ENCODE results near the gene CAMTA1.

The CAMTA1 gene

DNA sequence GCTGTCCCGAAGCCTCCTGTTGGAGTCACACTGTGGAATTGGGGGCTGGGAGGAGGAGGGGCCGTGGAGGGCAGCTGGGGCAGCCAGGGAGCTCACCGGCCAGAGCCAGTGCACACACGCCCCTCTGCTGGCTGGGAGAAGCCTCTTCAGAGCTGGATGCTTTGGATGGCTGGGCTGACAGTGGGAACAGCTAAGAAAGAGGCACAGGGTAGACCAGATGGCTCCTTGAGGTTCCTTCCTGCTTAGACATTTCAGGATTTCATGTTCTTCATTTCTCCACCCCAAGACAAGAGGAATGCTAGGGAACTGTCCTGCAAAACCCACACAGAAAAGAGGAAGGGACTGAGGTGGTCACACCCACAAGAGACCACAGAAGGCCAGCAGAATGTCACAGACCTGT lies 731.1 kb downstream of the CAMTA1 start:
- DNase-seq: no peak

DNA sequence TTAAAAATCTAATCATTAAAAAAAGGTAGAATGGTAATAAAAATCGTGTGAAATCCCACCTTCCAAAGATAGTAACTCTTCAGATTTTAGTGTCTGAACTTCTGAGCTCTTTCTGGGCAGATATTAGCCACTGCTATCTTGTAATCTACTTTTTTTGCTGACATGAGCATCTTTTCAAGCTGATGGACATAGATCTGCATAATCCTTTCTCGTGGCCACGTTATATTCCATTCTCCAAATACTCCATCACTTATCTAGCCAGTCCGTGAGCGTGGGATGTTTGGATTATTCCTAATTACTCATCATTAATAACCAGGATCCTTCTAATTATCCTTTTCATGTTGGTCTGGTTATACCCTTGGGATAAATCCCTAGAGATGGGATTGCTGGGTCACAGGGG lies 731.7 kb downstream of the CAMTA1 start:
- no peak for DNase-seq

DNA sequence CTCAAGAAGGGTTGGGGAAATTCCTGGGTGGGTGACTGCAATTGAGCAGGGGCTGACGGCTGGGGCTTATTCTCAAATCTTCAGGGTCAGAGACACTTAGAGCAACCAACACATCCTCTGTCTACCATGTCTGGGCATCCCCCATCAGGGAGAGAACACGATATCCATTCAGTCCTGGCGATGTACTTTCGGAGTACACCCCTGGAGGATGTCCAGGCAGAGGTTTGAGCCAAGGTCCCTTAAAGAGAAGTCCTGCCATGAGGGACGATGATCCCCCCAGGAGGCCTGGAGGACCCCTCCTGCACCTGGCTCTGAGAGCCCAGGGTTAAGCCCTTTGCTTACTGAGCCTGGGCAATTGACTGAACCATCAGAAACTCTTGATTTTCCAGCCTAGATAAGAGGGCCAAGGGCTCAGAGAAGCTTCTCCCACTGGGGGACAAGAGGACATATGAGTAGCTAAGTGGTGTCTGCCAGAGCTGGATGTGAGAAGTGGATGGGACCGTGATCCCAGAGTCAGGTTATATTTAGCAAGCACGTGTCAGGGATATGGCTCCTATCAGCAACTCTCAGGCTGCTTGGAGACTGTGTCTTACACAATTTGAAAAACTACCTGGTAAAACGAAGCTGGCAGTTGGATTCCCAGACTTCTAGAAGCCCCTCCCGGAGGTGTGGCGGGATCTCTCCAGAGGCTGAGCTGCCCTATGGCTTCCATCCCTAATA lies 732.5 kb downstream of the CAMTA1 start:
- DNase-seq: no peak

DNA sequence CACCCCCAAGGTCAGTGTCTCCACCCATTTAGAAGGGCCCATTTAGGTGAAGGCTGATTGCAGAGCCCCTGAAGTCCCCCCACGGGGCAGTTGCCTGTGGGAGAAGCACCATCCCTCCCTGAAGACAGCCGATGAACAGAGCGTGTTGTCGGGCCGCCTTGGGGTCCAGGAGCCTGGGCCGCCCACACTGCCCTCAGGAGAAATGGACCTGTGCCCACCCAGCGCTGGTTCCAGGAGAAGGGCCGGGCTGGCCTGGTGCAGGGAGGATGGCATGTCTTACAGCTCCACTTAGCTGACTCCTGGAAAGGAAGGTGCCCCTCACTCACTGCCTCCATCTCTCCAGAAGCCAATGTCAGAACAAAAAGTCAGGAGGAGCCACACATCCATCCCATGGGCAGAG lies 733.2 kb downstream of the CAMTA1 start:
- no peak for DNase-seq

DNA sequence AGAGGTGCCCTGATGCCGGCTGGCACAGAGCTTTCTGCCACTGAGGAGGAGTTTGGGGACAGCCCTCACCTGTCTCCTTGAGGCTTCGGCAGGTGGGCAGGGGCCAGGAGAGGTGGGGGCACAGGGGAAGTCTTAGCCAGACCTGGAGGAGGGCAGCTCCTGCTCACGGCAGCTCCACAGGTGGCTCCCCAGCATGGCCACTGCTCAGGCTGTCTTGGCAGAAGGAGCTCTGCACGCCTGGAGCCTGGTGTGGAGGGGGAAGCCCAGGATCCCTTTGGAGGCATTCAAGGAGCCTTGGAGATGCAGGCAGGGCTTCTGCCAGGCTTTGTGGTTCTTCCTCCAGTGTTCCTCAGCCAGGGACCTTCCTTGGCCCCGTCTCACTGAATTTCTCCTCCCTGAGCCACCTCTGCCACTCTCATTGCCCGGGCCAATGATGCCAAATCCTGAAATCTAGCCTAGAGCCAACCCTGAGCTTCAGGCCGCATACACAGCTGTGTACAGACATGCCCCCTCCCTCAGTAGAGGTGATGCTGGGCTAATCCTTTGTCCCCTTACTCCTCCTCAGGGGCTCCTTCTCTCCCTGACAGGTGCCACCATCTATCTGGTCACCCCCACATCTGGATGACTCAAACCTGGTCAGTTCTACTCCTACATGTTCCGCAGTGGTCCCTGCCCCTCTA lies 734.1 kb downstream of the CAMTA1 start:
- no peak for DNase-seq

DNA sequence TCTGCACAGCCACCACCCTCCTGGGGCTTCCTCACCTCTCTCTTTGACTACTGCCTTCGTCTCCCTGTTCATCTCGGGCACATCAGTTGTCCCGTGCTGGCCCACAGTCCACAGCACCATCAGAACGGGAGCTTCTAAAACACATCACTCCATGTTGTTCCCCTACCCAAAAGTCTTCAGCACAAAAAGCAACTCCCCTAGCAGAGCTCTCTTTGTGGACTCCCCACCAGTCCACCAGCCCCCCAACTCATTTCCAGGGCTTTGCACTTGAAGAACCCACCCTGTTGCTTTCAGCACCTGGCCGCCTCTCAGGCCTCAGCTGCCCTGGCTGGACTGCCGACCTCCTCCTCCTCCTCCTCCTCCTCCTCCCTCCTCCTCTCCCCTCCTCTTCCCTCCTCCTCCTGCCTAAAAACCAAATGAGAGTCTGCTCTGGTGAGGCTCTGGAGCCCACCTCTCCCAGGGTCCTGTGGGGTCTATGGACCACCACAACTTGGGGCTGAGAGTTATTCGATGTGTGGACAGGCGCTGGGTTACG lies 734.7 kb downstream of the CAMTA1 start:
- DNase-seq: no peak

DNA sequence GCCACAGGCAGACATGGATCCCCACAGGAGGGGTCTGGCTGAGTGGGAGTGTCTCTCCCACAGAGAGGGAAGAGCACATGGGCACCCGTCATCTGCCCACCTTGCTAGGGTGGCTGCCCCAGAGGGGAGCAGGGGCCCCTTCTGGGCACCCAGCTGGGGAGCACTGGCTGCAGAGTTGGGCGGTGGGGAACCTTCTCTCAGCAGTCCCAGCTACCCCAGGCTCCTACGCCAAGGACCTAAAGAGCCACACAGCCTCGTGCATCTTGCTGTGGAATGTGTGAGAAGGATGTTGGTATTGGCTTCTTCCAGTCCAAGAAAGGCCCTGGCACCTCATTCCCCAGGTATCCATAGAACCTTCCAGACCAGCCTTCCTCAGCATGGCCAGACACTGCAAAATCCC lies 735.2 kb downstream of the CAMTA1 start:
- no peak for DNase-seq

DNA sequence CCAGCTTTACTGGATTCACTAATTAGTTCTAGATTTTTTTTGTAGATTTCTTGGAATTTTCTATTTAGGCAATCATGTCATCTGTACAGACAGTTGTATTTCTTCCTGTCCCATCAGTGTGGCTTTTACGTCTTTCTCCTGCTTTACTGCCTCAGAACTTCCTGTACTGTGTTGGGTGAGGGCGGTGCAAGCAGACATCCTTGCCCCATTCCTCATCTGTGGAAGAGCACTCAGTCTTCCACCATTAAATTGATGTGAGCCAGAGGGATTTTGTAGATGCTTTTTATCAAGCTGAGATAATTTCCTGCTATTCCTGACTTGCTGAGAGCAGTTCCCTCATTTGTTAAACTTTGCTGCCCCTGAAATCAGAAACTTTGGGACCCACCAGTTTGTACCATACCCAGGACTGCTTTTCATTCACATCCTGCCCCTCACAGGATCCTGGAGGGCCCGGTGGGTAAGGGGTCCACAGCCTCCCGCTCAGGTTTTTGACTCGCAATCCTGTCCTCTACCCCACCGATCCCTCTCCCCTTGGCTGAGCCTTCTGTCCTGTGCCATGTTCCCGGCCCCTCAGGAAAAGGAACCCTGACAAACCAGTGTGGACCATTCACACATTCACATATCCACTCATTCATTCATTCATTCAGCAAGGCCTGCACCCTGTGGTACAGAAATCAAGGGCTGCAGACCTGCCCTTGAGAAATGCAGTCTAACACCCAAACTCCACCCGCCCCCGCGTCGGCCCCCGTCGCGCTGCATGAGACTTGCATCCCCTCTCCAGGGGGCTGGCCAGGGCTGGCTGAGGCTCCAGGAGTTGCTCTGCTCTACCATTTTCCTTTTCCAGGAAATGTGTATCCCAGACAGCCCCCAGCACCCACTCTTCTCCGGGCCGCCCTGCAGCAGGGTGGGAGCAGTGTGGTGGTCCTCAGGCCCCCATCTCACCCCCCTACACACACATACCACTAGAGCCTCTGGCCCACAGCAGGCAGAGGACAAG lies 739.4 kb downstream of the CAMTA1 start:
- no peak for DNase-seq

DNA sequence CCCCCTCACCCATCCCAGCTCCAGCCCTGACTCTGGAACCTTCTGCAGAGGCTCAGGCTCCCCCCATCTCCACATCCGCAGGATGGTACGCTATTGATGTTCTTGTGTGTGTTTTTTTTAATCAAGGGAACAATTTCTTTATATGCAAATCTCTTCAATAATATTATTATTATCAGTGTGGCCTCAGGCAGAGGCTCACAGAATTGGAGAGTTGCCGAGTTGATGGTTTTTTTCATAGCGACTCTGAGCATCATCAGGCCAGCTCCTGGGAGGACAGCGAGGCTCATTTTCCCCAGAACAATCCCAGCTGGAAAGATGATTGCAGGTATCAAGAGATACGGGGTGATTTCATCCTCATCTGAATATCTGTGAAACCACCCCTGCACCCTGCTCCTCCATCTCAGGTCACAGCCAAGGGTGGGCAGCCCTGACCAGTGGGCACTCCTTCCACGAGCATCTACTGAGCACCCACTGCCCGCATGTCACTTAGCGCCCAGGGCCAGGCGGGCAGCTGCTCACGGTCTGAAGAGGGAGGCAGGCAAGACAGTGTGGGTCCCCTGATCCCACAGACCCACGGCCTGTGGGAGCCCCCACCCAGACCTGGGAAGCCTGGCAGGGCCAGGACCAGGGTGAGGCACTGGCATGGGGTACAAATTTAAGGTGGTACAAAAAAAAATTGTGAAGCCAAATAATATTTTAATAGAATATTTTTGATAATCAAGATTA lies 740.2 kb downstream of the CAMTA1 start:
- DNase-seq: no peak

DNA sequence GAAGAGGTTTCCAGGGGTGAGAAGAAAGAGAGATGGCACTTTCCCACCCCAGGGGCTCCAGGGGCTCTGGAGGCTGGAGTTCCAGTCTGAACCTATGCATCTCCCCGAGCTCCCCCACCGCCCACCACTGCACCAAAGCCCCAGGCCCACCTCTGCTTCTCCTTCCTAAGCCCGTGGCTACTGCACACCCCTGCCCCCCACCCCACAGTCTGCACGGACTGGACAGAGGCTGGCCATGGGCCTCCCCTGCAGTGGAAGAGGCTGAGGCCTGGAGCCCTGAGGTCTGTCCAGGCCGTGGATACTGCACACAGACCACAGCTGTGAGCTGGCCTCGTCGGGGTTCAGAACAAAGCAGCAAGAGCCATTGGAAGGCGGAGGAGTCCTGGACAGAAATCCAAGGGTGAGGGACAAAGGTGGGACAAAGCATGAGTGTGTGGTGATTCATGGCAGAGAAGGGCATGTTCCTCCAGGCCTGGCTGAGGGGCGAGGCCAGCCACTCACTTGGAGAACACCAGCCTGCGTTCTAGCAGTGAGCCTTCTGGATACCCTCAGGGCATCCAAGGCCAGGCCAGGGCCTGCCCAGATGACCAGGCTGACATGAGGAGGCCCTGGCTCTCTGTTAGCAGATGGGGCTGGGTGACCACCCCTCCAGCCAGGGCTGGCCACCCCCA lies 741.1 kb downstream of the CAMTA1 start:
- DNase-seq: no peak

DNA sequence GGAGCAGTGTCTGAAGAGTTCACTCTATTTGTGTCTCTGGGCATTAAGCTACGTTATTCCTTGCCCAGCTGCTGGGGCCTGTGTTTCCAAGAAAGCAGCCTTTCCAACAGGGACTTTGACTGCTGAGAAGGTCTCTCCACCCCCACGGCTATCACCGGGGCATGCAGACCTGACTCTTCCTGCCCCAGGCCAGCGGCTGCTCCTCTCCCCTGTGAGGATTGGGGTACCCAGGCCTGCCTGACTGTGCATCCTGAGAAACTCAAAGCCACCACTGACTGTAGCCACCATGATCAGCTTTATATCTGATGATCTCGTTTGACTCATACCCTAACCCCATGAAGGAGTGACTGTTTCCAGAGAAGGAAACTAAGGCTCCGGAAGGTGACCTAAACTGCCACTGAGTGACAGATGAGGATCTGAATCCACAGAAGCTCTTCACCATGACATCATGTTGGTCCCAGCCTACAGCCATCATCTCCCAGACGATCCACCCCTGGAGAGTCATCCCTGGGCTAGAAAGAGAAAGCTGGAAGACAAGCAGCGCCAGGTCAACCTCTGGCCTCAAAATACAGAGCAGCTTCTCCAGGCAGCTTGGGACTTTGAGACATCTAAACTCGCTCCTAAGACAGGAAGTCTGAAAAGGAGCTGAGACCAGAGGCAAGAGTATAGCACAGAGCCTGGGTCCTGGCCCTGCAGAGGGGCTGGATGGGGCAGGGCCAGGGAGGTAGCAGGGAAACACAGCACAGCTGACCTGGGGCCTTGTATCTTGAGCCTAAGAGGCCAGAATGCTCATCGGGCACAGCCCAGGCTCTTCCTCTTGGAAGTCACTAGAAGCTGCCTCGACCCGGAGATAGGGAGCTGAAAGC lies 741.8 kb downstream of the CAMTA1 start:
- DNase-seq: no peak

DNA sequence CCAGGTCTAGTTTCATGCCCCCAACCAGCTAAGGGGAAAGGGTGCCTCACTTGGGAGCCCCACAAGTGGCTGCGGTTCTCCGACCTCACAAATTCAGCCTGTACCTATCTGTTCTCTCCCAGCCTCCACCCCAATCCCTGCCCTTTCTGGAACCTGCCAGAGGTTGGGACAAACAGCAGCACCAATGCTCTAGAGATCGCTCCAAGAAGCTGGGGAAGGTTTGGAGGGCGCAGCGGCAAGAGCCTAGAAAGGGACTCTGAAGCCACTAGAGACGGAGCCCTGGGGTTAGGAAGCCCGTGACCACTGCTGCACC lies 742.4 kb downstream of the CAMTA1 start:
- no peak for DNase-seq

DNA sequence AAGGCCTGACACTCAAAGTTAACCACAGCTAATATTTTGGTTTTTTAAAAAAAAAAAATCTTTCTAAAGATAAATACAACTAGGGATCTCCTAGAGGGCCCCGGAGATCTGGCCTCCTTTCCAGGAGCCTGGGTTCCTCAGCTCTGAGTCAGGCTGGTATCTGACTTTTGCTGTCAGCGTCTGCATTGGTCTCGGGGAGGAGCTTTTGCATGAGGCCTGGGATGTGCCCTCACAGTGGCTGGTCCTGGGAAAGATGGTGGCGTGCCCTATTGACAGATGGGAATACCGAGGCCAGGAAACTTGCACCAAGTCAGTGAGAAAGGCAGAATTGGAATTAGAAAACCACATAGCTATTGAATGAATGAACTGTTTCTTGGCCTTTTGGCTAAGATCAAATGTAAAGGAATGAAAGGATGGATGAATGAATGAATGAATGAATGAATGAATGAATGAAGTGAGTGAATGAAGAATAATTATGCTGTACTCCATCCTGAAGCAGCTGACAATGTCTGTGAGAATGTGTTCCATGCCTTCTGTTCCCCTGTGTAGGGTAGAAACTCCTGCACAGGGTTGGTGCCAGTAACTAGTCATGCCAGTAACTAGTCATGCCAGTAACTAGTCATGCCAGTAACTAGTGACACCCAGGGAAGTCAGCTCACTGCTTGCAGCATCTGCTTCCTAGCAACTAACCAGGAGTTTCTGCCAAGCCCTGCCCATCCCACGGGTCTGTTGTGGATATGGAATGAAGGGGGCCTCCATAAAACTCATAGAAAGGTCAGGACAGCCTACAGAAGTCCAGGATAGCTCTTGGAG lies 743.3 kb downstream of the CAMTA1 start:
- DNase-seq: no peak

DNA sequence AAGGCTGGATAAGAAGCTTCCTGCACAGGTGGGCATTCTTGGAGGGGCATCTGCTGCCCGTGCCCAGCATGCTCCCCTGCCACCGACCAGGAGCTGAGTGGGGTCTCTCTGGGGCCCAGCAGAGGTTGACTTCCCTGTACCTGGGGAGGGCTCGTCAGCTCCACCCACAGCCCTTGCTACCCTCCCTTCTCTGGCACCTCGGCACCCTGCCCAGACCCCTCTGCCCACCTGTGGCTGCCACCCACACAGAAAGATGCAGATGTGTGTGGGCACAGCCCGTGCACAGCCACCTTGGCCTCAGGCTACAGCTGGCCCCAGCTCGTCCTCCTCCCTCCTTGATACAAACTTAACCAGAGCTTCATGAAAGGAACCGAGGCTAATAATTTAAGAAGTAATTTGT lies 744.7 kb downstream of the CAMTA1 start:
- no peak for DNase-seq

DNA sequence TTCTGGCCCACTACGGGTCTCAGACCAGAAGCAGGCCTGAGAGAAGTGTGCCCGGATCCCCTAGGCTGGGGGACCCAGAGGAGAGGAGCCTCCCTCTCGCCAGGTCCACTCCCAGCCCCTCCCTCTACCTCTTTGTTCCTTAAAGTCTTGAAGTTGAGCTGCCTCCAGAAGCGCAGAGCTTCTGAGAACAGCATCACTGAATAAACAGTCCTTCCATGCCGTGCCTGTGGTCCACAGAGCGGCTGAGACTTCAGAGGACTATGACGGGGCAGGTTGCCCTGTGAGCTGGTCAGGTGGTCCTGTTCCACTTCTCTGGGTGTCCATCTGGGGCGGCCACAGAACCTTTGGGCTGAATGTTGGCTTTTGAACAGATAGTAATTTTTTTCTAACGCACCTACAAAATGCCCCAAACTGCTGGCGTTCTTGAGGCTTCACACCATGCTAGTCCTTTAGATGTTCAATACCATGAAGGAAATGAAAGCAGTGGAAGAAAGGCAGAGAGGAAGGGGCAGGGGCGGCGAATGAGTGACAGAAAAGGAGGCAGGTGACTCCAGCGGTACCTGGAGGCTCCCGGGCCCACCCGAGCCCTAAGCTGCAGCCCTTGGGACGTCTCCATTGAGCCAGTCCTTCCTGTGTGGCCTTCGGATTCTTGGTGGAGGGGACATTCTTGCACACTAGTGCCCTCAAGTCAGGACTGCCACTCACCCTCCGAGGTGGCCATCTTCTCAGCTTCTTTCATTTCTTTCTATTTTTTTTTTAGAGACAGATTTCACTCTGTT lies 746.5 kb downstream of the CAMTA1 start:
- no peak for DNase-seq

DNA sequence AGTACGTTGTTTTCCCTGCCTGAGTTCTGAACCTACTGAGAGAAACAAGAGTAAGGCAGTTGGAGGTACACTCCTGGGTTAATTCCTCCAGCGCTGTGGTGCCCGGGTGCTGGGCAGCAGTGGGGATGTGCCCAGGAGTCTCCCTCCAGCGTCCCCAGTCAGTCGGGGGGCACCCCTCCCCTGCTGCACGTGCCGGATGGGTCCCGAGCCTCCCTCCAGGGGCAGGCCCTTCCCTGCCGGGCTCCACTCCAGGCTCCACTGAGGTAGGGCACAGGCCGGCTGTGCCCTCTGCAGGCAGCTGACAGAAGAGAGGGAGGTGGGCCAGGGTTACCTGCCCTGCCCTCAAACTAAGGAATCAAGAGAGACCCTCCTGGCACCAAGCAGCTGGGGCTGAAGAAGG lies 747.8 kb downstream of the CAMTA1 start:
- DNase-seq: no peak

DNA sequence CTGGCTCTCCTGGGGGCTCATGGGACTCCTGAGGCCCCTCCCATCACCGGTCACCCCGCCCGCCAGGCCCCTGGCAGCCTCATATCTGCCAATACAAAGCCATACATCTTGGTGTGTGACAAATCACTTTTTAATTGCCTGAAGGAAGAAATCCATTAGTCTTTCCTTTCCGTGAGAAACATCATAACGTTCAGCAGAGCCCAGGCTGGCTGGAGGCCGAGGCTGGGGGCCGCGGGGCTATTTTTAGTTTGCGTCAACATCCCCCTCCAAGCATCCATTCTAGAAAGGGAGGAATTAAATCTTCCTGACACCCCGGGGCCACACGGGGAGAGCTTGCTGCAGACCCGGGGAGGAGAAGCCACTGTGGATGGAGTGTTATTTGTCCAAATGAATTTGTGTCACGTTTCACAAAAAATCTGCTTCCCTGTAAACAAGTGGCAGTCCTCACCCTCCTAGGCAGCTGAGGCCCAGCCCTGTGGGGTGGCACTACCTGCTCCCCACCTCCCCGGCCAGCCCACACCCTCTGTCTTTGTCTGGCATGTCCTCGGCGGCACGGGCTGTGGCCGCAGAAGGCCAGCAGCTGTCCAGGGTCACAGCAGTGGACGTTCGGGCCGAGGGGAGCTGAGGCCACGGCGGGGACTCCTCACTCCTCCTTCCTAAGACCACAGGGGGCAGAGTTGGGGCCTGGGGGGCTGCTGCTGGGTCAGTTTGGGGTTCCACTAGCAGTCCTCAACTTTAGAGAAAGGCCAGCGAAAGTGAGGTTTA lies 749.0 kb downstream of the CAMTA1 start:
- no peak for DNase-seq

DNA sequence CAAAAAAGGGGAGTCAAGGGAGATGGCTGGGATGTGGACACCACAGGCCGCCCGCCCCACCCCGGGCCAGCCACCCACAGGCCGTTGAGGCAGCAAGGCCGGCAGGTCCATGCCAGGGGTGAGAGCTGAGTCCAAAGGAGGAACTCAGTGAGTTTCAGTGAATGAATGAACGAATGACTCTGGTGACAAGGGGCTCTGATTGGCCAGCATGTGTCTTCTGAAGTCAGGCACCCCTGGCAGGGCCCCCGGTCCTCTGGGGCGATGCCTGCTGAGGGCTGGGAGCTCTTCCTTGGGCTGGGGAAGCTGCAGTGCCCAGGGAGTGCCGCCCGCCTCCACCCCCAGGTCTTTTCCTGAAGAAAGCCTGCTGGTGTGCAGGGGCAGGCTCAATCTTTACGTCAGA lies 749.8 kb downstream of the CAMTA1 start:
- DNase-seq: no peak
